Activated T-helper 1 cell treated with anti-CD3 and anti-CD28 coated beads, Interleukin-2, amount 50 U/mL, for 16 hours (primary cell): ENCODE results near the gene NAPEPLD.
"Not testable (repeated sequence)": the region's sequence is repeated elsewhere in the genome, so short reads cannot be mapped to it uniquely, and the experiment has no call there.

Source experiments
- DNase-seq, 2 donors: peaks; one replicate each; pipeline ENCODE4 v3.0.0-alpha.2; 2020; ENCODE audit warnings: low read depth in 1 of 2, low spot score in 1 of 2

Gene NAPEPLD

GRCh38 chr7:103068414-103069403 is 80.2 kb downstream of the NAPEPLD start:
- no peak for DNase-seq

GRCh38 chr7:103065667-103066066 is 83.2 kb downstream of the NAPEPLD start:
- DNase-seq = no peak

DNA sequence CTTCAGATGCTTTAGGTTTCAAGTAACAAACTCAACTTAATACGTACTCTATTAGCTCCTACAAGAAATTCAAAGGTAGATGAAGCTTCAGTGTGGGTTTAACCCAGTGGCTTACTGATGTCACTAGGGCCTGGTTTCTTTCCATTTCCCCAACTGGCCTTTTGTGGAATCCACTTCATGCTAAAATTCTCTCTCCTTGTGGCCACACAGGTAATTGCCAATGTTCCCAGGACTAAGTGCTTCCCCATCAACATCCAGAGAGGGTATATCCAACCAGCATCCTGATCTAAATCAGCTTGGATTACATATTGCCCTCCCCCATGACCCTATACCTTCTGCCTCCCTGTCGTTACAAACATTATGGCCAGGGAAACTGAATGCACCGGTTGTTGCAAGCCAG is 85.0 kb downstream of the NAPEPLD start:
- DNase-seq = no peak

- no peak for DNase-seq
Observed at GRCh38 chr7:103059471-103059870, 89.4 kb downstream of the NAPEPLD start.

DNA sequence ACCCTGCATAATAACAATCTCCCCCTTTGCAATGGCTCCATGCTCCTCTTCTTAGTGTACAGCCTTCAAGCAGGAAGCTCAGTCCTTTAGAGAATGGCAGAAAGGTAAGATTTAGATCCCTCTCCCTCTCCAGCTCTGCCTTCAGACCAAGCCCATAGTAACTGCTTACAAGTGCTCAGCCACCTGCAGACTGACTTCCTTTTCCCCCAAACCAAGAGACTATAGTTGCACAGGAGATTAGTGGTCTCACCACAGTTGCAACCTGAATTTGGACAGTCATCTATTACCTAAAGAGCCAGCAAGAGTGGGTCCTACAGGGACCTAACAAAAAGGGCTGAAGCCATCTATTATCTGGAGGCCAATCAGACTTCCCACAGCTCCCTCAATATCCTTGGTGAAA is 90.8 kb downstream of the NAPEPLD start:
- DNase-seq = no peak

DNA sequence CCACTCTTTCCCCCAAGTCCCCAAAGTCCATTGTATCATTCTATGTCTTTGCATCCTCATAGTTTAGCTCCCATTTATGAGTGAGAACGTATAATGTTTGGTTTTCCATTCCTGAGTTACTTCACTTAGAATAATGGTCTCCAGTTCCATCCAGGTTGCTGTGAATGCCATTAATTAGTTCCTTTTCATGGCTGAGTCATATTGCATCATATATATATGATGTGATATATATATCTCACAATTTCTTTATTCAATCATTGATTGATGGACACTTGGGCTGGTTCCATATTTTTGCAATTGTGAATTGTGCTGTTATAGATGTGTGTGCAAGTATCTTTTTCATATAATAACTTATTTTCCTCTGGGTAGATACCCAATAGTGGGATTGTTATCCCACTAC is 92.9 kb downstream of the NAPEPLD start:
- DNase-seq = not testable (repeated sequence)

DNA sequence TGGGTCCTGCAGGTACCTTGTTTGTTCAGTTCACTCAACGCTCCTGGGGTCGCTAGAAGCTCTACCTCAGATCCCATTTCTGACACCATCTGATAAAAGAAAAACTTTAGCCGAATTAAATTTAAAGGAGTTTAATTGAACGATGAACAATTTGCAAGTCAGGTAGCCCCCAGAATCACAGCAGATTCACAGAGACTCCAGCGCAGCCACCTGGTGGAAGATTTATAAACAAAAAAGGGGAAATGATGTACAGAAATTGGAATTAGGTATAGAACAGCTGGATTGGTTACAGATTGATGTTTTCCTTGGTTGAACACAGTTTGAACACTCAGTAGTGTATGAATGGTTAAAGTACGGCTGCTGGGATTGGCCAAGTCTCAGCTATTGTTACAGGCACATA is 97.4 kb downstream of the NAPEPLD start:
- DNase-seq = no peak
